GM06990 (cell line): ENCODE data around the gene TTC28.

ENCODE experiments used
- DNase-seq: peaks from one replicate; pipeline ENCODE4 v3.0.0-alpha.2; 2011; ENCODE audit not compliant: insufficient read length; ENCODE audit errors: extremely low read depth
- H3K27me3 ChIP-seq: replicated peaks from 2 replicates; pipeline ENCODE4 v1.6.0; 2011; ENCODE audit warnings: low read length; ENCODE audit not compliant: control insufficient read depth, insufficient read depth
- H3K36me3 ChIP-seq: 2 replicates; pipeline ENCODE4 v1.5.1; 2011; ENCODE audit warnings: low read length; ENCODE audit not compliant: control insufficient read depth, insufficient read depth
- H3K4me3 ChIP-seq: replicated peaks from 2 replicates; pipeline ENCODE4 v1.5.1; 2011; ENCODE audit warnings: low read depth, mild to moderate bottlenecking, control low read depth, low read length
- TF ChIP-seq, protein P1 (sequence below): IDR thresholded peaks from 2 replicates; pipeline ENCODE4 v1.5.1; 2011; ENCODE audit warnings: low read length, control low read depth, mild to moderate bottlenecking, inconsistent platforms; ENCODE audit not compliant: insufficient read depth, poor library complexity, severe bottlenecking

TTC28 gene

DNA sequence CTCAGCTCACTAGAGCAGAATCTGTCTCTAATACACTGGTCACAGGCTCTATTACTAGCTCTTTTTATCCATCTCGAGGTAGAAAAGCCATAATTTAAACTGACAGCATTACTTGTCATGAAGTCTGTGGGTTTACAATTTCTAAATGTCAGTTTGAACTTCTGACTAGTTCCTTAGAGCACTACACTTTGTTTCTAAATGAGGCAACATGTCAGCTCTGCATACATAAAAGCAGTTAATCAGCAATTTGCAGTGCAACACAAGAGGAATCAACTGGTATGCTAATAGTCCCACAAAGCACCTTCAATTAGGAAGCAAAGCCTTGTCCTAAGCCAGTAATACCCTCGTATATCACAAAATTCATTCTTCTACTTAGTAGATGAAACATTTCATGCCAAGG, 321.3 kb downstream of the TTC28 start:
- no peaks in the 10 kb centered on the region for H3K36me3 ChIP-seq

GRCh38 chr22:28357193-28357592, 322.4 kb downstream of the TTC28 start:
- DNase-seq, result no peak
- H3K4me3 ChIP-seq, result no peak overlapping the region
- no peaks in the 10 kb centered on the region for H3K36me3 ChIP-seq
- no peaks in the 10 kb centered on the region for H3K27me3 ChIP-seq
- TF ChIP-seq, protein P1, sequence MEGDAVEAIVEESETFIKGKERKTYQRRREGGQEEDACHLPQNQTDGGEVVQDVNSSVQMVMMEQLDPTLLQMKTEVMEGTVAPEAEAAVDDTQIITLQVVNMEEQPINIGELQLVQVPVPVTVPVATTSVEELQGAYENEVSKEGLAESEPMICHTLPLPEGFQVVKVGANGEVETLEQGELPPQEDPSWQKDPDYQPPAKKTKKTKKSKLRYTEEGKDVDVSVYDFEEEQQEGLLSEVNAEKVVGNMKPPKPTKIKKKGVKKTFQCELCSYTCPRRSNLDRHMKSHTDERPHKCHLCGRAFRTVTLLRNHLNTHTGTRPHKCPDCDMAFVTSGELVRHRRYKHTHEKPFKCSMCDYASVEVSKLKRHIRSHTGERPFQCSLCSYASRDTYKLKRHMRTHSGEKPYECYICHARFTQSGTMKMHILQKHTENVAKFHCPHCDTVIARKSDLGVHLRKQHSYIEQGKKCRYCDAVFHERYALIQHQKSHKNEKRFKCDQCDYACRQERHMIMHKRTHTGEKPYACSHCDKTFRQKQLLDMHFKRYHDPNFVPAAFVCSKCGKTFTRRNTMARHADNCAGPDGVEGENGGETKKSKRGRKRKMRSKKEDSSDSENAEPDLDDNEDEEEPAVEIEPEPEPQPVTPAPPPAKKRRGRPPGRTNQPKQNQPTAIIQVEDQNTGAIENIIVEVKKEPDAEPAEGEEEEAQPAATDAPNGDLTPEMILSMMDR, result no peak

More for the DNA sequence above, 321.3 kb downstream of the TTC28 start:
- no peak for DNase-seq
- Histone ChIP-seq H3K27me3 (no peaks in the 10 kb centered on the region), H3K4me3 (no peak overlapping the region)
- TF ChIP-seq, protein P1, result no peak

DNA sequence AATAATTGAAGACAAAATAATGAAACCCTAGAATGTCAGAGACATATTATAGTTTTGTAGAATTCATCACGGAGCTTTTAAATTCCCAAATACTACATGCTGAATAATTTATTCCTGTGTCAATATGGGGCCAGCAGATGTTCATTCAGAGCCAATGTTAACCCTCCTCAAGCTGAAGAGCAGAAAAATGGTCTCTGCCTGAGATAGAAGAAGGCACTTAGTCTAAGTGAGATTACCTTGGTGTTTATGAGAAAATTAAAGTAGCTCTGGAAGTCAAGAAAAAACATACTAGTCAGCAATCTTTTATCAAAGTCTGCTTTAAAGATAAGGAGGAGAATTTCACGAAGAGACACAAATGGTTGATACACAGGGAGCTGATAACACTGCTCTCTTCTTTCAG, 328.2 kb downstream of the TTC28 start:
- Histone ChIP-seq H3K27me3 (no peaks in the 10 kb centered on the region; the same call in 1 of the 2 replicates), H3K36me3 (no peaks in the 10 kb centered on the region), H3K4me3 (no peak overlapping the region)
- TF ChIP-seq, protein P1, result no peak
- no peak for DNase-seq

DNA sequence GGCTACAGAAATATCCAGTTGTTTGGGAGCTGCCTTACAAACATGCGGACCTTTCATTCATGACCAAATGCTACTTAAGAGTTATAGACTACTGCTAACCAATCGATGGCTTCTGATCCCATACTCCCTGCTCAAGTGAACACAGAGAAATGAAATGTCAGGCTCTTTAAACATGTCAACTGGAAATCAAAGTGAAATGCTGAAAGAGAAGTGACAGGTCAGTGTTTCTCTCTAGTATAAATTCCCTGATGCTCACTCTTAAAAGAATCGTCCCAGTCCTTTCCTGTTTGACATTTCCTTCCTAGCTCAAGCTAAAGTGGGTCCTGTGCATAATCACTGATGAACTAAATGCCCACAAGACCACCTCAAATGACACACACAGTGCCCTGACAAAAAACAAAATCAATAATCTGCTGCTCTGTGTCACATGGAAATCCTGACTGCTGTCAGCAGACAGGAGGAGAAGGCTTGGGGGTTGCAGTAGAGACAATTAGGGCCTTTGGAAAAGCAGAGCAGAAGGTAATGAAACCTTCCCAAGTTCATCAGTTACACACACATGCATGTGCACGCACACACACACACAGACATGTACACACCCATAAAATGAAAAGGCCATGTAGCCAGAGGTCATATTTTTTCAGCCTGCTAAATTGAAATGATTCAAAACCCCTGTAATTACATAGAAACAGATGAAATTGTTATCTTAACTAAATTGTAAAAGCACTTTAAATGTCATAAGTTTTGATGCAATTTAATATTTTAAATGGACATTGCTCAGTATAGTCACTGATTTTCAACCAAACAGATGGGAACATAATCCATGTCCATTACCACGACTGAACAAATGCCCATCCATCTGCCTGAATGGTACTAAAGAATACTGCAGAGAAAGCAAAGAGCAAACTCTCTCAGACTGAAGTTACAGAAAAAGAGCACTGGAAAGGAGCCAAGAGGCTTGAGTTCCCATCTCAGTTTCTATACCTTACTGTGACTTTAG, 330.7 kb downstream of the TTC28 start:
- TF ChIP-seq, protein P1, result no peak
- DNase-seq, result no peak
- Histone ChIP-seq H3K27me3 (no peaks in the 10 kb centered on the region; the same call in 1 of the 2 replicates), H3K36me3 (no peaks in the 10 kb centered on the region), H3K4me3 (no peak overlapping the region)

DNA sequence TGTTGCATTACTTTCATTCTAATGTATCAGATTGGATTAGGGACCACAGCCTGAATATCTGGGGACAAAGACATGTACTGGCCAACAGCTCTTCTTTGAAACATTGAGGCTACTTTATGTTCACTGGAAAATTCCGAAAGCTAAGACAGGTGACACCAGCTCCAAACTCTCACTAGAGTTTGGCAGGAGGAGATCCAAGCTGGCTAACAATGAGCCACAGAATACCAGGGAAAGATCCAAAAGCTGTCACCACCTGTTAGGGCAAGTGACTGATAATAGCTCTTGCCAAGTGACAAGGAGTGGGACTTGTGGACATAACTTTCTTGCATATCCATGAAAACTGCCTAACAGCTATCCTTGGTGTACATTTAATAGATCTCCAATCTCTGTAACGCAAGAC, 333.3 kb downstream of the TTC28 start:
- DNase-seq, result no peak
- Histone ChIP-seq H3K4me3 (no peak overlapping the region), H3K27me3 (no peaks in the 10 kb centered on the region; the same call in 1 of the 2 replicates), H3K36me3 (no peaks in the 10 kb centered on the region)
- TF ChIP-seq, protein P1, result no peak
